SU-DHL-6 (cell line): ENCODE results near the gene STRA8.

Experiments
- EZH2phosphoT487 ChIP-seq: fragments of 200-600 bp; sonication (generic), shearing (Covaris generic); conservative IDR thresholded peaks from 2 replicates; pipeline ENCODE4 v1.6.1; 2018; ENCODE audit warnings: mild to moderate bottlenecking, antibody characterized with exemption, low read length, moderate library complexity, mixed read lengths
- TF ChIP-seq, protein P1 (sequence below): fragments of 200-600 bp; sonication (generic); IDR thresholded peaks from one replicate; pipeline ENCODE4 v1.5.1; 2017; ENCODE audit warnings: antibody characterized with exemption, mild to moderate bottlenecking, low read length, moderate library complexity; ENCODE audit not compliant: insufficient read depth, poor library complexity, severe bottlenecking

- TF ChIP-seq, protein P1, sequence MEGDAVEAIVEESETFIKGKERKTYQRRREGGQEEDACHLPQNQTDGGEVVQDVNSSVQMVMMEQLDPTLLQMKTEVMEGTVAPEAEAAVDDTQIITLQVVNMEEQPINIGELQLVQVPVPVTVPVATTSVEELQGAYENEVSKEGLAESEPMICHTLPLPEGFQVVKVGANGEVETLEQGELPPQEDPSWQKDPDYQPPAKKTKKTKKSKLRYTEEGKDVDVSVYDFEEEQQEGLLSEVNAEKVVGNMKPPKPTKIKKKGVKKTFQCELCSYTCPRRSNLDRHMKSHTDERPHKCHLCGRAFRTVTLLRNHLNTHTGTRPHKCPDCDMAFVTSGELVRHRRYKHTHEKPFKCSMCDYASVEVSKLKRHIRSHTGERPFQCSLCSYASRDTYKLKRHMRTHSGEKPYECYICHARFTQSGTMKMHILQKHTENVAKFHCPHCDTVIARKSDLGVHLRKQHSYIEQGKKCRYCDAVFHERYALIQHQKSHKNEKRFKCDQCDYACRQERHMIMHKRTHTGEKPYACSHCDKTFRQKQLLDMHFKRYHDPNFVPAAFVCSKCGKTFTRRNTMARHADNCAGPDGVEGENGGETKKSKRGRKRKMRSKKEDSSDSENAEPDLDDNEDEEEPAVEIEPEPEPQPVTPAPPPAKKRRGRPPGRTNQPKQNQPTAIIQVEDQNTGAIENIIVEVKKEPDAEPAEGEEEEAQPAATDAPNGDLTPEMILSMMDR, result no peak
- no peak for TF ChIP-seq EZH2phosphoT487
Measured at GRCh38 chr7:135300913-135301765, 67.5 kb downstream of the STRA8 start.
